ENCODE results near the gene GTF2A1.

The GTF2A1 gene

DNA sequence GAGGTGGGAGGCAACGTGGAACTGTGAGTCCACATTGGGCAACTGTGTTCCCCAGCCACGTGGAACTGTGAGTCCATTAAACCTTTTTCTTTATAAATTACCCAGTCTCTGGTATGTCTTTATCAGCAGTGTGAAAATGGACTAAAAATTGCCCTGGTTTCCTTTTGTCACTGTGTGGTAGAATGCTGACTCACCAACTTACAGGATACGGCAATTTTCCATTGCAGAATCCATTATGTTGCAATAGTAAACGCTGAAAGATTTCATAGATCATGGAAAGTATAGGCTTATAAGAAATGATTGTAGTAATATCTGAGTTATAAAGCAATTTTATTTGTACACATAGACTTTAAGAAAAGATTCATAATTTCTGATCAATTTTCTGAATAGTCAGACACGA, 93.0 kb downstream of the GTF2A1 start:
- H3K27ac ChIP-seq = no peak overlapping the region
- ChIA-PET POLR2A (ENCODE audit: low non-redundant PET) (no interaction called here), CTCF (no interaction called here)
- DNase-seq (ENCODE audit: low spot score) = no peak
- TF ChIP-seq, protein P1, sequence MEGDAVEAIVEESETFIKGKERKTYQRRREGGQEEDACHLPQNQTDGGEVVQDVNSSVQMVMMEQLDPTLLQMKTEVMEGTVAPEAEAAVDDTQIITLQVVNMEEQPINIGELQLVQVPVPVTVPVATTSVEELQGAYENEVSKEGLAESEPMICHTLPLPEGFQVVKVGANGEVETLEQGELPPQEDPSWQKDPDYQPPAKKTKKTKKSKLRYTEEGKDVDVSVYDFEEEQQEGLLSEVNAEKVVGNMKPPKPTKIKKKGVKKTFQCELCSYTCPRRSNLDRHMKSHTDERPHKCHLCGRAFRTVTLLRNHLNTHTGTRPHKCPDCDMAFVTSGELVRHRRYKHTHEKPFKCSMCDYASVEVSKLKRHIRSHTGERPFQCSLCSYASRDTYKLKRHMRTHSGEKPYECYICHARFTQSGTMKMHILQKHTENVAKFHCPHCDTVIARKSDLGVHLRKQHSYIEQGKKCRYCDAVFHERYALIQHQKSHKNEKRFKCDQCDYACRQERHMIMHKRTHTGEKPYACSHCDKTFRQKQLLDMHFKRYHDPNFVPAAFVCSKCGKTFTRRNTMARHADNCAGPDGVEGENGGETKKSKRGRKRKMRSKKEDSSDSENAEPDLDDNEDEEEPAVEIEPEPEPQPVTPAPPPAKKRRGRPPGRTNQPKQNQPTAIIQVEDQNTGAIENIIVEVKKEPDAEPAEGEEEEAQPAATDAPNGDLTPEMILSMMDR (conservative IDR thresholded peaks at IDR 0.05; ENCODE audit: low read depth) = no peak

DNA sequence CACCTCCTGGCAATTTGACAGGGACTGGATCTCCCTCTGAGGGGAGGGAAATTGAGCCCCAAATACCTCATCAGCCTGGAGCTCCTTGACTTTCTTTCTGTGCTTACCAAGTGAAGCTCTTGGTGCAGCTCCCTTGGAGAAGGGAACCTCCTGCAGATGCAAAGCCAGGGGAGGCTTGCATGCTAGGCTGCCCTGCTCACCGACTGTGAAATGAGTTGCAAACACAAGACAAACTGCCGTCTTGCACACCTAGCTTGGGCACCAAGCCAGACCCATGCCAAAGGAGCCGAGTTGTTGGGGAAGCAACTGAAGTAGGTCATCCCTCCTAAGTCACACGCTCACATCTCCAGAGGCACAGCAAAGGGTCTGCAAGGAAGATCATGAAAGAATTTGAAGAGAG, 95.2 kb downstream of the GTF2A1 start:
- ChIA-PET POLR2A (ENCODE audit: low non-redundant PET) (no interaction called here), CTCF (no interaction called here)
- TF ChIP-seq, protein P1 (conservative IDR thresholded peaks at IDR 0.05; ENCODE audit: low read depth) = no peak
- DNase-seq (ENCODE audit: low spot score) = no peak
- no peak overlapping the region for H3K27ac ChIP-seq

Data from RWPE1 (cell line).